GM19455 (cell line): Measurements from ENCODE around the gene APOBEC3B.
"Not testable (repeated sequence)": the region's sequence is repeated elsewhere in the genome, so short reads cannot be mapped to it uniquely, and the experiment has no call there.

Source experiments
- ATAC-seq: cut with Tn5 transposase; IDR thresholded peaks from one replicate; pipeline ENCODE4 v1.9.1; 2021; ENCODE audit not compliant: unreplicated experiment

Gene APOBEC3B

GRCh38 chr22:38965614-38966379 lies 16.4 kb upstream of the APOBEC3B start:
- ATAC-seq = no peak

DNA sequence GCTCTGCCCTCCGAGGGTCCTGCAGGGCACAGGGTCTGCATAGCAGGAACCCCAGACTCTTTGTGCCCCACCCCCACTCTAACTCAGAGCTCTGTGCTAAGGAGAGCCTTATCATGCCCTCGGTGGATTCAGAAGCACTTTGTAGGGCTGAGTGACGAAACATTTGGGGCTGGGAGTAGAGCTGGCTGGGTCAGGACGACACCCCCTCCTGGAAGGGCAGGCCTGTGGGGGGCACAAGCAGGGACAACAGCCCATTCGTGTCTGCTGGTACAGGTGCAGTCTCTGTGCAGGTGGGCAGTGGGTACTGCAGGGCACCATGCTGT lies 15.8 kb upstream of the APOBEC3B start:
- no peak for ATAC-seq

GRCh38 chr22:38966942-38967341 lies 15.2 kb upstream of the APOBEC3B start:
- ATAC-seq = no peak

DNA sequence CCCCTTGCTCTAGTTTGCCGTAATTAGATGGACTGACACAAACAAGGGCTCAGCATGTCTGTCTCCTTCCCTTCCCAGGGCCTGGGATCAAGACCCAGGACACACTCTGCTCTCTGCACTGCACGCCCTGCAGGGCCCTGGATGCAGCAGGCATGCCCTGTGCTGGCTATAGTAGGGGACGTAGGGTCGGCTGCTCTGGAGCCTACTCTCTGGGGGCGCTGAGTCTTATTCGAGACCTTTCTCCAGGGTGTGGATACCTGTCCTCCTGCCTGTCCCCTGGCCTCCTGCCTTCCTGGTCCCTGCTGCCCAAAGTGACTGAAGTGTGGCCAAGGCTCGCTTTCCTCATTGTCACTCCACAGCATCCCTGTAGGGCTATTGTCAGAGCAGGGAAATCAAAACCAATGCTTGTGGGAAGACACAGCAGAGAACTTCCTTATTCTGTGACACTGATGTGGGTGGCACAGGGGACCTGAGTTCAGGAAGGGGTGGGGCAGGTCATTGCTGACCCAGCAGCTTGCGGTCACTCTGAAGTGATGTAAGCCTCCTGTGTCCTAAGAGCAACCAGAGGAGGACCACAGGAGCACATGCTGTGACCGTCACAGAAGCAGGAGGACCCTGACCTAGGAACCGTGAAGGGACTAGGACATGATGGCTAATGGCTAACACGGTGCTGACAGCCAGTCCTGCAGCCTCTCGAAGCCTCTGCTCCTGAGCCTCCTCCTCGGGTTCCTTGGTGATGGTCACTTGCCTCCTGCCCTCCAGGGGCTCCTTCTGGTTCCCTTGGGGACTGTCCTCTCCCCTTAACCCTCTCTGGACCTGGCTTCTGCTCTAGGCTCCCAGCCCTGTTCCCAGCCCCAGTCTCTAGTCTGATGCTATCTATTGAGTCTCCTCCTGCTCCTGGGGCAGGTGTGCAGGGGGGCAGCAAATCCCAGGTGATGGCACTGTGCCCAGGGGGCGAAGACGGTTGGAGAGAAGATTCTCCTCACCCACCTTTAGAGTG lies 14.4 kb upstream of the APOBEC3B start:
- ATAC-seq = no peak

DNA sequence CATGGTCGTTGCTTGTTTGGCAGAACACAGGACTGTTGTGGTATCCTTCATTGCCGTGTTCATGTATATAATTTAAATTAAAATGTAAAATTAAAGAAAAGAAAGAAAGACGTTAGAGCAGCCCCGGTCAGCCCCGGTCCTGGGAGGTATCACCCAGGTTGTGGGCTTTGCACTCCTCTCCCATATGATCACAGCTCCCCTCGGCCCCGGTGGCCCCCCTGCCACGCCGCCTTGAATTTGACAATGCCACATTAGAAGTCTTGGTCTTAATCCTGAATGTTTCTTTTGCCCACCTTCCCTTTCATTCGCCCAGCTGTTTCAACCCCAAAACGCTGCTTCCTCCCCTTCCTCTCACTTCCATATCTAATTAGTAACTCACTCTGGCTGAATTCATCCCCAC lies 13.3 kb upstream of the APOBEC3B start:
- no peak for ATAC-seq

DNA sequence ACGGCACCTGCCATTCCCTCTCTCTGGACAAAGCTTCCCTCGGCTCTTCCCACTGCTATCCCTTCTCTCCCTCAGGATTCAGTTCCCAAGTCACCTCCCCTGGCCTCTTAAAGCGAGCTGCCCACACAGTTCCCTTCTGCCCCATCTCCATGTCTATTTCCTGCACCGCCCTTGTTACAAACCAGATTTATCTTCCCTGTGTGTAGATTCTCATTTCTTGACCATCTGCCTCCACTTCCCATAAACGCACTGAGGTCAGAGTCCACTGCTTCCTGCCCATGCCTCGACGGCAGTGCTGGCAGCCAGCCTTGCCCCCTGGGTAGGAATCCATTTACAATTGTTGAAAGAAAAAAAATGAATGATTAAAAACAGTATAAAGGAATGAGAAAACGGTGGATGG lies 11.6 kb upstream of the APOBEC3B start:
- no peak for ATAC-seq

GRCh38 chr22:38971202-38971601 lies 10.9 kb upstream of the APOBEC3B start:
- ATAC-seq = no peak

- ATAC-seq = no peak
These were observed 10.4 kb upstream of the APOBEC3B start for GRCh38 chr22:38971791-38972190.

DNA sequence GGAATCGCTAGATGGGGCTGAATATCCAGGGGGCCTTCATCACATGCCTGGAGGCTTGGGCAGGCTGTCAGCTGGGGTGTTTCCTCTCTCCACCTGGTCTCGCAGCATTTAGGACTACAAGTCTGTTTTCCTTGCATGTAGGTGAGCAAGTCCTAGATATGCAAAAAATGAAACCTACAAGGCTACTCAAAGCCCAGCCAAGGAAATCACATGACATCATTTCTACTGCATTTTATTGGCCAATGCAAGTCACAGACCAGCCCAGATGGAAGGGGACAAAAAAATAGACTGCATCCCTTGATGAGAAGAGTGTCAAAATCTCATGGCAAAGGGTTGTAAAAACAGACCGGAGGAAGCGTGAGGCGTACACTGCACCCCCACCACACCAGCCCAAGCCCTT lies 9.6 kb upstream of the APOBEC3B start:
- ATAC-seq = no peak

DNA sequence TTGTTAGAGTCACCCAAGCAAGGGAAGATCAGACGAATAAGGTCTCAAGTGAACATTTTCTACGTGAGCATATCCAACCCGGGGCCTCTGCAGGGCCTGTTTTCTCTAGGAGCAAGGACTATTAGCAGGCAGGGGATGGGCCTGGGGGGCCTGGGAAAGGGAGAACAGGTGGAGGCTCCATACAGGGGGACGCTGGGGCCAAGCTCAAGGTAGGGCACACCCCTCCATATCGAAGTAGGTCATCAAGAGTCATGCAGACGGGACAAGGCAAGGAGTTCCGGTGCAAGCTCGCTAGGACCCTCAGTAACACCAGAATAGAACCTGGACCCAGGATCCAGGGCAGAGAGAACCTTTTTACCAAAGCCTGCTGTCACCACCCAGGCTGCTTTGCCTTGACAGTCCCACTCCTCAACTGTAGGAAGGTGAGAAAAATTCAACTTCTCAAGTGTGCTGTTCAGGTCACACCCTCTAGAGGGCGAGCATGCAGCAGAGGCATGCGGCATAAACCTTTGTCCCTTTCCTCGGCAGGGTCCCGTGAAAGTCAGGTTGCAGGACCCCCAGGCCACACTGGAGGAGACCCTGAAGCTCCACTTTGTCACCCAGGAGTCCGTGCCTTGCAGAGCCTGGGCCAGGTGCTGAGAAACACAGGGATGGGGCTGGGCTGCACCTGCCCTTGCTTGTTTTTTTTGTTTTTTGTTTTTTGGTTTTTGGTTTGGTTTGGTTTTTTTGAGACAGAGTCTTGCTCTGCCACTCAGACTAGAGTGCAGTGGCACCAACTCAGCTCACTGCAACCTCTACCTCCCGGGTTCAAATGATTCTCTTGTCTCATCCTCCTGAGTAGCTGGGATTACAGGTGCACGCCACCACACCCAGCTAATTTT lies 8.6 kb upstream of the APOBEC3B start:
- ATAC-seq = no peak

DNA sequence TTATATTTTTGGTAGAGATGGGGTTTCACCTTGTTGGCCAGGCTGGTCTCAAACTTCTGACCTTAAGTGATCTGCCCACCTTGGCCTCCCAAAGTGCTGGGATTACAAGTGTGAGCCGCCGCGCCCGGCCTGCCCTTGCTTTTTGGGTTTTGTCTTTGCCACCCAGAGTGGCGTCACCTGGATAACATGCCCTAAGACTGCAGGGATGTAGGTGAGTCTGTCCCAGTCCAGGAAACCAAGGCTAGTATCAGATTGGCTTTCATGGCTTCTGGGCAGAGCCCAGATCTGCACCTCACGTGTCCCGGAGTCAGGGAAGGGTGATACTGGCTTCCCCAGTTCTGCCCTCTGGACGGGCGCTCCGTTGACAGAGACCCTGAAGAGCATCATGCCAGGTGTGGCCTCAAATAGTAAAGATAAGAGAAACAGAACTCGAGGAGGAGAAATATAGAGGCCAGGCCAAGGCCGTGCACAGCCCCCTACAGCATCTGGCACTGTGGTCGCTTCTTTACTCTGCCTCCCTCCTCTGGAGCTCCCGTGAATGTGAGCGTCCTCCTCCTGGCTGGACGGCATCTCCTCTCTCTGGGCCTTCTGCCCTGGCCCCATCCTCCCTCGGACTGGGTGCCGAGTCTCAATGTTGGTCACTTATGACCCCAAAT lies 7.8 kb upstream of the APOBEC3B start:
- no peak for ATAC-seq

DNA sequence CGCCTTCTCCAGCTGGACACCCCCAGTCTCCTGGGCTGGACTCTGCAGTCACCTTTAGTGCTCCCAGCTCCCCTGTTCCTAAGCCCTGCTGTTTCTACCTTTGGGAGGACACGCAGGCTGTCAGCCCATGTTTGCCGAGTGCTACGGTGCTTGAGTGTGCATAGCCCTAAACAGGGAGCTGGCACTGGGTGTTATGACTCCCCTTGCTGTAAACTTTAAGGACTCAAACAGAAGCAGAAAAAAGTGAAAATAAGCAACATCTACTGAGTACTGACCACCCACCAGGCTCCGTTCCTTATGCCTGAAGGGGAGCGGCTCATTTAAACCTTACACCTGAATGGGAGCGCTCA lies 7.3 kb upstream of the APOBEC3B start:
- no peak for ATAC-seq

- not testable (repeated sequence) for ATAC-seq
These were observed 4.9 kb upstream of the APOBEC3B start for GRCh38 chr22:38977289-38977688.

GRCh38 chr22:38980587-38980986 lies 1.6 kb upstream of the APOBEC3B start:
- not testable (repeated sequence) for ATAC-seq

DNA sequence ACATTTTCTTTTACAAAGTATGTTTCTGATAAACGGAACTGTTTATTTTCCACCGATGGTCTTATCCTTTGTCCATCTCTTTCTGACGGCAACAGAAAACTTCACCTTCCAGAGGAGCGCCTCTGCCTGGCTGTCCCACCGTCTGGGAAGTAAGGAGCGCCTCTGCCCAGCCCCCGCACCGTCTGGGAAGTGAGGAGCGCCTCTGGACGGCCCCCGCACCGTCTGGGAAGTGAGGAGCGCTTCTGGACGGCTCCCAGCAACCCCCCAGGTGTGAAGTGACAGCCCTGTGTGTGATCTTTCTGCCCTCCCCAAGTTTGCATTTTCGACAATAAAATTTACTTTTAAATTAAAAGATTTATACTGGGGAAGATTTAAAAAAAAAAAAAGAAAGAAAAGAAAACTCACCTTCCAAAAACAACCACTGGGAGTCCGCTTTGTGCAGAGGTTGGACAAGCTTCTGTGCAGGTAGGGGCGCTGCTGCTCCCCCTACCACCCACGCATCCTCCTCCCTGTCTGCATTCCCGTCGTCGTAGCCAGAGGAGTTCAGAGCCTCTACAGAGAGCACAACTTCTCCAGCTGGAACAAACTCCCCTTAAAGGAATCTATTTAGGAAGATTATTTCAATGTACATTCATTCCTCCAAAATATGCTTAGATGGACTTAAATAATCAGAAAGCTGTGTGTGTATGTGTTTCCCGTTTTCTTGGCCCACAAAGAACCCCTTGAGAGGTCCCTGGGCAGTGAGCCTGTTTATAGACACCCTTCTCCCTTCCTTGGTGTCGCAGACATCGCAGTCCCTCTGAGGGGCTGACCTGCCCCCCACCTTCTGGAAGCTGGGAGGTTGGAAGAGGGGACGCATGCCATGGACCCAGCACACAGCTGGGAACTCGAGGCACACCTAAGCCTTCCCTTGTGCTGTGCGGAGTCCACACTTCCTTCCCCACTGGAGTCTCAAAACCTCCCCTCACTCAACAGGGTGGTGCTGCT lies 849 bp upstream of the APOBEC3B start:
- no peak for ATAC-seq

DNA sequence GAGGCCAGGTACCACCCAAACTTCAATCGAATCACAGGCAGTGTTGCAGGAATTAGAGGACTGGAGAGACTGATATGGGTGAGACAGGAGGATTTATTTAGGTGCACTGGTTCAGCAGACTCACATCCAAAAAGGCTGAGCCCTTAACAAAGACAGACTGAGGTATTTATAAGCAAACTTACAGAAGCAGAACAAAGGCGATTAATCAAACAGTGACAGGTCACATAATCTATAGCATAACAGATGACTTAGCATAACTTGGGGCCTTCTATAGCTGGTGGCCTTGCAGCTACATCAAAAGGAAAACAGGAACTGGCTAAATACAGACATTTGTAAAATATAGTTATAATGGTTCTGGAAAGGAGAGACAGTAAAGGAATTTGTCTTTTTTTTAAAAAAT lies 2.1 kb downstream of the APOBEC3B start:
- ATAC-seq = no peak

DNA sequence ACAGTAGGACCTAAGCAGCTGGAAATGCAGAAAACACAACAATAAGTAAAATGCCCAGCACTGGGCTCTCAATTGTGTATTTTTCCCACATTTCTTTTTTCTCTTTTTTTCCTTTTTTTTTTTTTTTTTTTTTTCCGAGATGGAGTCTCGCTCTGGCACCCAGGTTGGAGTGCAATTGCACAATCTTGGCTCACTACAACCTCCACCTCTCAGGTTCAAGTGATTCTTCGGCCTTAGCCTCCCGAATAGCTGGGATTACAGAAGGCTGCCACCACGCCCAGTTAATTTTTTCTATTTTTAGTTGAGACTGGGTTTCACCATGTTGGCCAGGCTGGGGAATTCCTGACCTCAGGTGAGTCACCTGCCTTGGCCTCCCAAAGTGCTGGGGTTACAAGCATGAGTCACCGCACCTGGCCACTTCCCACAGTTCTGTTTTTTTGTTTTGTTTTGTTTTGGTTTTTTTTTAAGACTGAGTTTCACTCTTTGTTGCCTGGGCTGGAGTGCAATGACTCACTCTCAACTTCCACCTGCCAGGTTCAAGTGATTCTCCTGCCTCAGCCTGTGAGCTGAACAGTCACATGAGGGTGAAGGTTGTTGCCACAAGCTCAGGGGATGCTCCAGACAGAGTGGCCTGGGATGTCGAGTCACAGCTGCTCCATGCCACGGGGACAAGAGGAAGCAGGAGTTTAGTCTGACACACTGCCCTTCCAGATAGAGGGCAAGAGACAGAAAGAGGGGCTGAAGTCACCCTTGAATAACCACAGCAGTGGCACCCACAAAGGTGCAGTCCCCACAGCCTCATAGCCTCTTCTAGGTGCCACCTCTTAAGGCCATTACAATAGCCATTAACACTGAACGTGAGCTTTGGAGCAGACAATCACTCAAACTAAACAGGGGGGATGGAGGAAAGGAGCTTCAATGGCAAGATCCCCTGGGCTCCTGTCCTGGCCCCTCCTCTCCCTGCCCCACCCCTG lies 2.9 kb downstream of the APOBEC3B start:
- not testable (repeated sequence) for ATAC-seq

GRCh38 chr22:38986629-38987028 lies 4.5 kb downstream of the APOBEC3B start:
- no peak for ATAC-seq
